Forelimb muscle (tissue), 1 donor: Measurements from ENCODE around the gene NFYC. TPM values are rescaled to one million over a fixed set of nuclear protein-coding genes. Genes with fewer than 3 reads are reported as not detected.

ENCODE experiments used
- DNase-seq: peaks from one replicate; pipeline ENCODE4 v3.0.0-alpha.2; 2013; ENCODE audit warnings: low read depth
- polyA plus RNA-seq: library from polyadenylated mRNA; unstranded; fragments of 120-200 nt; gene quantifications from one replicate; pipeline ENCODE4 v1.2.1, GENCODE V29; 2013; ENCODE audit not compliant: insufficient read length

Gene NFYC
- polyA plus RNA-seq, 1 donor = 53.4 TPM

GRCh38 chr1:40738831-40739230 lies 47.3 kb downstream of the NFYC start:
- no peak for DNase-seq

GRCh38 chr1:40739455-40740008 lies 48.0 kb downstream of the NFYC start:
- DNase-seq = no peak

DNA sequence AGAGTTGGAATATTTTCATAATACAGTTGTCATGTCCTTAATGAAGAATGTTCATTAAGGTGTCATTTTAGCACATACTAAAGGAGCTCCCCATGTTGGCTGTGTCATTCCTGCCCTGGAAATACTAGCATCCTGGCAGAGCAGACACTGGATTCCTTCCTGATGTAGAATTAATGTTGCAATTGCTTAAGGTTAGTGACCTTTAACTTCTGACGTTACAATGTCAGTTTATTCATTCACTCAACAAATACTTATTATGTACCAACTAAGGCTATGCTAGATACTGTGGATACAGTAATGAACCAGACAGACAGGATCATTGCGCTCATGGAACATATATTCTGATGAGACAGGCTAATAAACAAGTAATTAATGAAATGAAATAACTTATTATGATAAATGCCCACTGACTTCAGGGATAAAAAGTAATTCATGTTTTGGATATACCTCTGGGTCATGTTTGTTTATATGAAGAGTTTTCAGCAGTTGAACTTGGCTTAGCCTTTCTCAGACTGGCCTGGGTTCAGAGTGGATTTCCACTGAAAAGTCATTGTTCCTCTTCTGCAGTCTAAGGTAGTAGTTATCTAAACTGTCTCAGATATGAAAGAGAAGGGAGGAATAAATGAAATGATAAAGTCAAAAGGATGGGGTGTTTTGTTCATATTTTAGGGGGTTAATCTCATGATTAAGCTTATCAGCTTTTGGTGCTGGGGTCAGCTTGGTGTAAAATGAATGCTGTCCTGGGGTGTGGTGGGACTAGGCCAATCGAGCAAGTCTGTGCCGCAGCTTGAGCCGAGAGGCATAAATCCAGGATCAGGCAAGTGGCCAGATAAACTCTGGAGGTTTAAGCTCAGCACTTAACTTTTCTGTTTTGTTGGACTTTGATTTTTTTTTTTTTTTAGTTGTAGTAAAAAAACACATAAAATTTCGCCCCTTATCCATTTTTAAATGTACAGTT lies 48.8 kb downstream of the NFYC start:
- DNase-seq = no peak

DNA sequence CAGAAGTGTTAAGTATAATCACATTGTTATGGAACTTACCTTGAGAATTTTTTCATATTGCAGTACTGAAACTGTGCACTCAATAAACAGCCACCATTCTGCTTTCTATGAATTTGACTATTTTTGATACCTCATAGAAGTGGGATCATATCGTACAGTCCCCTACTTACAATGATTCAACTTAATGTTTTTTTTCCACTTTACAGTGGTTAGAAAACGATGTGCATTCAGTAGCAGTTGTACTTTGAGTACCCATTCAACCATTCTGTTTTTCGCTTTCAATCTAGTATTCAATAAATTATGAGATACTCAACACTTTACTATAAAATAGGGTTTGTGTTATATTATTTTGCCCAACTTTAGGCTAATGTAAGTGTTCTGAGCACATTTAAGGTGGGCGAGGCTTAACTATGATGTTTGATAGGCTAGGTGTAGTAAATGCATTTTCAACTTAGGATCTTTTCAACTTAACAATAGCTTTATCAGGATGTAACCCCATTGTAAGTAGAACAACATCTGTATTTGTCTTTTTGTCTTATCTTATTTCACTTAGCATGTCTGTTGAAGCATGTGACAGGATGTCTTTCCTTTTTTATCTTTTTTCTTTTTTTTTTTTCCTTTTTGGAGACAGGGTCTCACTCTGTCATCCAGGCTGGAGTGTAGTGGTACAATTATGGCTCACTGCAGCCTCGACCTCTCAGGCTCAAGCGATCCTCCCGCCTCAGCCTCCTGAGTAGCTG lies 49.7 kb downstream of the NFYC start:
- no peak for DNase-seq

DNA sequence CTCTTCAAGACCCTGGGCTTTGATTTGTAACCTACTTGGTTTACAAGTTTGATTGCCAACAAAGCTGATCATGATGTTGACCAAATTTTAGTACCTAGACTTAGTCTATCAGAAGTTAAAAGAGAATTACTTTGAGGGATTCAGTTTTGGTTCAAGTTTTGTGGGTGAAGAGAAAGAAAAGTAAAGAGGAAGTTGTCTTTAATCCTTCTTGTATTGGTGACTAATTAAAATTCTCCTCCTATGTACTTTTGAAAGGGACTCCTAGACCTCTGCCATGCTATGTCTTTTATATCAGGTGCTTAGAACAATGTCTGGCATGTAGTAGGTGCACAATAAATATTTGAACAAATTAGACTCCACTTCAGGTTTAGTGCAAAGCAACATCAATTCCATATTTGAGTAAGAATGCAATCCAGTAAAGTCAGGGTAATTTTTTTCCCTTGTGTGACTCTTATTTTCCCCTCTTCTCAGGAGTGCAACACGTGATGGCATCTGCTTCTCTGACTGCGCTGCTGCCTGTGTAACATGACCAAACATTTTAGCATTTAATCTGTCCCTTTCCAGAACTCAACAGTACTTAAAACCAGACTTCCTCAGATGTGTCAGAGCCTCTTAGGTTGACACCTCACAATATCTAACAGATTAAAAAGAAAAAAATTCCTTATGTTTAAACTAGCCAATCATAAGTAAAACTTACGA lies 51.0 kb downstream of the NFYC start:
- no peak for DNase-seq

DNA sequence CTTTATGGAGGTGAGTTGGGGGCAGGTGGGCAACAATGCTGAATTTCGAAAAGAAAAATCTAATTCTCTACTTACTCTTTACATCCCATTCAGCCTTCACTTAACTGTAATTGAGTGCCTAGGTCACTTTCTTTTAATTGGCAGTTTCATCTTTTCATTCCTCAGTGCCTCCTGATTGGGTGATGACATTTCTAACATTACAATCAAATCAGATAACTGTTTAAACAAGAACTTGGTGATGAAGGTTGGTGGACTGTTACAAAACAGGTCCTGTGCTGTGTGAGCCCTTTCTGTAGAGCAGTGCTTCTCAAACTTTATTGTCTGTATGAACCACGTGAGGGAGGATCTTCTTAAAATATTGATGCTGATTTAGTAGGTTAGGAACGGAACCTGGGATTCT lies 51.9 kb downstream of the NFYC start:
- DNase-seq = no peak

- DNase-seq = no peak
Observed at GRCh38 chr1:40743860-40744259, 52.4 kb downstream of the NFYC start.

- no peak for DNase-seq
Observed at GRCh38 chr1:40745176-40745575, 53.7 kb downstream of the NFYC start.

GRCh38 chr1:40746344-40747090 lies 55.0 kb downstream of the NFYC start:
- DNase-seq = no peak

DNA sequence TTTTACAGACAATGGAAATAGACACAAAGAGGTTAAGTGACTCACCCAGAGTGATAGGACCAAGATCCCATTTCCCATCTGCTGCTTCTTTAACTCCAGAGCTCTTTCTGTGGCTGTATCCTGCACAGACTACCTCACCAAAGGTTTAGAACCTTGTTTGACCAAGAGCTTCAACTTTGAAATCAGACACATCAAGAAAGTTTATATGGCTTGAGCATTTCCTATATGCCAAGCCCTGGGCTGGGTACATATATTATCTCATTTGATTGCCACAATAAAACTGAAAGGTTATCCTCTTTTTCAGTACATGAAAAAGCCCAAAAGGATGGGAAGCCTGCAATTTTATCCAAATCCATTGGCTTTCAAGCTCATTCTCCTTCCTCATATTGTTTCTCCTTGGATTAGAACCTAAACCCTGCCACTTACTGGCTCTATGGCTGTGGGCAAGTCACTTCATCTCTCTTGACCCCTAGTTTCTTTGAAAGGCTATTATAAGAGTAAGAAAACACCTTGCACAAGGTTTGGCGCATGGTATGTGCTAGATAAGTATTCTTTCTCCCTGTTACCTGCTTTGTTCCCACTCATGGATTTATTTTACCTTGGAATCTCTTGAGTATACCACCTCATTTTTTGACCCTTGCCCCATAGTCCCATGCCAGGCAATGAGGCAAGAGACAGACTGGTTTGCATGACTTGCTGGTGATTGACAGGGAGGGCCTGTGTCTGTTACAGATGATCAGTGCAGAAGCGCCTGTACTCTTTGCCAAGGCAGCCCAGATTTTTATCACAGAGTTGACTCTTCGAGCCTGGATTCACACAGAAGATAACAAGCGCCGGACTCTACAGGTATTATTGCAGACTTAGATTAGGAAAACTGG lies 57.6 kb downstream of the NFYC start:
- no peak for DNase-seq

DNA sequence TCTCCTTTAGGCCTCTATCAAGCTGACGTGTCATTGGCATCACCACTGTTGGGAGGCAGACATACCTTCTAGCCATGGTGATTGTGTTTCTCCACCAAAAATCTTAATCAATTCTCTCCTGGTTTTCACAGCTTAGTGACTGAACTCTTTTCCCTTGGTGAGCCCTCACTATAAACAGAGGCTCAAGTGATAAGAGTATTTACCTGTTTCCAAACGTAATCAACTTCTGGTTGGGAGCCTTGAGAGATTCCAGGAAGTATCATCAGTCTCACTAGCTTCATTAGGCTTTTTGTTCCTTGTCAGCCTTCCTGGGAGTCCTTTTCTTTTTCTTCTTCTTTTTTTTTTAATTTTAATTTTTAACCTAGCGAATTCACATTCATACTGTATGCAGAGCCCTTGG lies 58.3 kb downstream of the NFYC start:
- DNase-seq = no peak

GRCh38 chr1:40750451-40750908 lies 59.0 kb downstream of the NFYC start:
- DNase-seq = no peak

GRCh38 chr1:40751802-40752201 lies 60.3 kb downstream of the NFYC start:
- DNase-seq = no peak

- no peak for DNase-seq
Observed at GRCh38 chr1:40753142-40753882, 61.8 kb downstream of the NFYC start.

DNA sequence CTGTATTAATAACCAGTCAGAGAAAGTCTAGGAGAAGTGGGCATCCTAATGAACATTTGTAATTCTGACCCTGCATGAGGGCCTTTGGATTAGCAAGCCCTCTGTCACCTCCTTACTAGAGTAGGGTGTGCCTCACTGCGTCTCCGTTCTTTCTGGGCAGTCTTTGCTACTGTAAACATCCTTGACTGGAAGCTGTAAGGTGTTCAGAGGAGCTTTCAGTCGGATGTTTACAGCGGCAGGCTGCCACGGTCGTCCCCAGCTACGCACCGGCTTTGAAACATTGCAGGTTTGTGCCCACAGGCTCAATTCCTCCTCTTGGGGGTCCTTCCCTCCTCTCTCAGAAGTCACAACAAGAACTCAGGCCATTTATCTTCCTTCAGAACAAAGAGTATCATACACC lies 62.7 kb downstream of the NFYC start:
- no peak for DNase-seq

GRCh38 chr1:40755067-40755466 lies 63.6 kb downstream of the NFYC start:
- DNase-seq = no peak

DNA sequence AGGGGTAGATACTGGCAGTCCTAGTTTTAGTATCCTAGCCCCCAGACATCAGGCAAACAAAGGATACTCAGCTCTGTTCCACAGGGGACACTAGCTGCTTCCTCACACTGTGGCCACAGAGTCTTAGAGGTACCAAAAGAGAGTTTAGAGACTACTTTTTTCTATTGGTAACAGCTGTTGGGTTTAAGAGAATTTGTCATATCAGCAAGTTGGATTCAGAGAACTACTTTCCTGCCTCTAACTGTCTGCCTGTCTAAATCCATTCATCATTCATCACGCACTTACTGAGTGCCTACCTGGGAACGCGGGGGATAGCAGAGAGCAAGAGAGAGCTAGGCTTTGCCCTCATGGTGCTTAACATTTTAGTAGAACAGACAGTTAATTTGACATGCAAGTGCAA lies 65.0 kb downstream of the NFYC start:
- DNase-seq = no peak

GRCh38 chr1:40757084-40757483 lies 65.6 kb downstream of the NFYC start:
- DNase-seq = no peak

DNA sequence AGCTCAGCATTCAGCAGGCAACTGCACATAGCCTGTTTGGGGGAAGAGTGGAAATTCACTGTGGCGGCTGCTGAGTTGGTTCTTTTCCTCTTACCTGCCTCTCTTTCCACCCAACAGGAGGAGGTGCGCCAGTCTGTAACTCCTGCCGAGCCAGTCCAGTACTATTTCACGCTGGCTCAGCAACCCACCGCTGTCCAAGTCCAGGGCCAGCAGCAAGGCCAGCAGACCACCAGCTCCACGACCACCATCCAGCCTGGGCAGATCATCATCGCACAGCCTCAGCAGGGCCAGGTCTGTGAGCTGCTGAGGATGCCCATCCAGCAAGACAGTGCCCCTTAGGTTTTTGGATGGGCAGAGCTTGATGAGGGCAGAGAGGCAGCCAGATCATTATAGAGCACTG lies 66.5 kb downstream of the NFYC start:
- no peak for DNase-seq
